HL-60 (cell line): ENCODE measurements around the gene ALDH3B1.

ENCODE experiments used
- CTCF ChIP-seq: IDR thresholded peaks from one replicate; pipeline ENCODE4 v1.5.1; 2011; ENCODE audit warnings: low read length, control low read depth, inconsistent platforms; ENCODE audit not compliant: insufficient read depth
- TF ChIP-seq, protein P1 (sequence below): IDR thresholded peaks from 2 replicates; pipeline ENCODE4 v1.6.1; 2012; ENCODE audit warnings: low read depth; ENCODE audit not compliant: insufficient replicate concordance

DNA sequence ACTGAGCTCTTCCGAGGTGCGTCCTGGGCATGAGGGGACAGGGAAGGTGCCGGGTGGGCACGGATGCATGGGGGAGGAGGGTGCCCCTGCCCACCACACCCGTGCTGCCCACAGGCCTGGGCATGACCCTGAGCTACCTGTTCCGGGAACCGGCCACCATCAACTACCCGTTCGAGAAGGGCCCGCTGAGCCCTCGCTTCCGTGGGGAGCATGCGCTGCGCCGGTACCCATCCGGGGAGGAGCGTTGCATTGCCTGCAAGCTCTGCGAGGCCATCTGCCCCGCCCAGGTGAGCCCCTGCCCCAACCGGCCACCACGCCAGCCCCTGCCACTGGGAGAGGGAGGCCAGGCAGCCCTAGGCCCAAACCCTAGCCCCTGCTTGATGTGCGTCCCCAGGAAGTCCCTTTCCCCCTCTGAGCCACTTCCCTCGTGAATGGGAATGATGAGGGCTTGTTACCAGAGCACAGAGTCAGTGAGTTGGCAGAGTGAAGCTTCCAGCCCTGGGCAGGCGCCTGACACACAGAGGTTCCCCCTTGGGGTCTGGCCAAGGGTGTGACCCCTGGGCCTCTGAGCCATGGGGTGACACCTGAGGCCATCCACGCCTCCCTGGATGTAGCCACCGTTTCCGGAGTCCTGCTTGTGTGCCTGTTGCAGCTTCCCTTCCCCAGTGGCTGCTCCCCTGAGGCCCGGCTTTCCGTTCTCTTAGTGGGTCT lies 23.0 kb downstream of the ALDH3B1 start:
- no peak for TF ChIP-seq CTCF
- TF ChIP-seq, protein P1, sequence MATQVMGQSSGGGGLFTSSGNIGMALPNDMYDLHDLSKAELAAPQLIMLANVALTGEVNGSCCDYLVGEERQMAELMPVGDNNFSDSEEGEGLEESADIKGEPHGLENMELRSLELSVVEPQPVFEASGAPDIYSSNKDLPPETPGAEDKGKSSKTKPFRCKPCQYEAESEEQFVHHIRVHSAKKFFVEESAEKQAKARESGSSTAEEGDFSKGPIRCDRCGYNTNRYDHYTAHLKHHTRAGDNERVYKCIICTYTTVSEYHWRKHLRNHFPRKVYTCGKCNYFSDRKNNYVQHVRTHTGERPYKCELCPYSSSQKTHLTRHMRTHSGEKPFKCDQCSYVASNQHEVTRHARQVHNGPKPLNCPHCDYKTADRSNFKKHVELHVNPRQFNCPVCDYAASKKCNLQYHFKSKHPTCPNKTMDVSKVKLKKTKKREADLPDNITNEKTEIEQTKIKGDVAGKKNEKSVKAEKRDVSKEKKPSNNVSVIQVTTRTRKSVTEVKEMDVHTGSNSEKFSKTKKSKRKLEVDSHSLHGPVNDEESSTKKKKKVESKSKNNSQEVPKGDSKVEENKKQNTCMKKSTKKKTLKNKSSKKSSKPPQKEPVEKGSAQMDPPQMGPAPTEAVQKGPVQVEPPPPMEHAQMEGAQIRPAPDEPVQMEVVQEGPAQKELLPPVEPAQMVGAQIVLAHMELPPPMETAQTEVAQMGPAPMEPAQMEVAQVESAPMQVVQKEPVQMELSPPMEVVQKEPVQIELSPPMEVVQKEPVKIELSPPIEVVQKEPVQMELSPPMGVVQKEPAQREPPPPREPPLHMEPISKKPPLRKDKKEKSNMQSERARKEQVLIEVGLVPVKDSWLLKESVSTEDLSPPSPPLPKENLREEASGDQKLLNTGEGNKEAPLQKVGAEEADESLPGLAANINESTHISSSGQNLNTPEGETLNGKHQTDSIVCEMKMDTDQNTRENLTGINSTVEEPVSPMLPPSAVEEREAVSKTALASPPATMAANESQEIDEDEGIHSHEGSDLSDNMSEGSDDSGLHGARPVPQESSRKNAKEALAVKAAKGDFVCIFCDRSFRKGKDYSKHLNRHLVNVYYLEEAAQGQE = no peak
